ENCODE measurements around the gene CEP43.

The CEP43 gene

GRCh38 chr6:166969390-166970002 lies 29.7 kb upstream of the CEP43 start:
- DNase-seq: no peak

DNA sequence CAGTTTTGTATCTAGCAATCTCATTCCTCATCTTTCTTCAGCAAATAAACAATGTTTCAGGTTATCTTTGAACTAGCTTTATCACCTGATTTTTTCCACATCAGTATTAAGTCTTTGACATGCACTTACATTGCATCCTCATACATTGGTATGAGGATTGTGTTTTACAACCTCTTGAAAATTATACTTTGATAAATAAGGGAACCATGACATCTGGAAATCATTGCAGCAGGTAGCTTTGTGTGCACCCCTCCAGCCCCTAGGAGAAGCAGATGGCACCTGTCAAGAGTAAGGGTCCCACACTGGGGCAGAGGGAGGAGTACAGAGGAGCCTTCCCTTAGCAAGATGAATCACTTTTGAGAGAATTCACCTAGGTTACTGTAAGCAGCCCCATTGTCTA lies 29.1 kb upstream of the CEP43 start:
- DNase-seq: no peak

- DNase-seq: no peak
Measured at GRCh38 chr6:166970776-166971175, 28.4 kb upstream of the CEP43 start.

DNA sequence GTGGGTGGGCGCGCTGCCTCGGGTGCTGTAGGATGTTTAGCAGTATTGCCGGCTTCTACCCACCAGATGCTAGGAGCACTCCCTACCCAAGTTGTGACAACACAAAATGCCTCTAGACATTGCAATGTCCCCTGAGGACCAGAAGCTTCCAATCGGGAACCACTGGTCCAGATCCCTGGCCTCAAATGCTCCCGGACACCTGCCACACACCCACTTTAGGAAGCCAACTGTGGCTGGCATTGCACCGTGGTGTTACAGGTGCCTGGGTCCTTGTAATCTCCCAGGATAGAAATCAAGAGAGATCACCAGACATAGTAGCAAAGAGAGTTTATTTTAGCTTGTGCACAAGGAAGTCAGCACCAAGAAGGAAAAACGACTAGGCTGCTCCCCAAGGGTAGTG lies 27.9 kb upstream of the CEP43 start:
- DNase-seq: no peak

DNA sequence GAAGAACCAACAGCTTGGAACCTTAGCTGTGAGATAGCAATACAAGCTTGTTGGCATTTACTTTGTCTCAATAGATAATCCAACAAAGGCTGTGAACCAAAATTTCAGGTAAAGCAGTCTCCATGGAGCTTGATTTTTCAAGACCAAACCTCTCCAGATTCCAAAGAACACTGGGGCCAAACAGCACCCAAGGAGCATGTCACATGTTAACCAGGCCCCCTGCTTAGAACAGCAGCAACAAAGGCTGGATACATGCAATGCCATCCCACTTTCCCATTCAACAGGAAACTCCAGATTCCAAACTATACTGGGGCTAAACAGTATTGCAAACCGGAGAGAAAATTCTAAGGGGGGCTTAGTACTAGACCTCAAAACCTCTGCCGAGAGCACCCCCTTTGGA lies 27.1 kb upstream of the CEP43 start:
- DNase-seq: no peak

- no peak for DNase-seq
Measured at GRCh38 chr6:166976636-166977035, 22.6 kb upstream of the CEP43 start.

GRCh38 chr6:166977621-166978525 lies 21.3 kb upstream of the CEP43 start:
- no peak for DNase-seq

GRCh38 chr6:166980738-166981137 lies 18.5 kb upstream of the CEP43 start:
- no peak for DNase-seq

GRCh38 chr6:166987448-166987847 lies 11.7 kb upstream of the CEP43 start:
- DNase-seq: no peak

DNA sequence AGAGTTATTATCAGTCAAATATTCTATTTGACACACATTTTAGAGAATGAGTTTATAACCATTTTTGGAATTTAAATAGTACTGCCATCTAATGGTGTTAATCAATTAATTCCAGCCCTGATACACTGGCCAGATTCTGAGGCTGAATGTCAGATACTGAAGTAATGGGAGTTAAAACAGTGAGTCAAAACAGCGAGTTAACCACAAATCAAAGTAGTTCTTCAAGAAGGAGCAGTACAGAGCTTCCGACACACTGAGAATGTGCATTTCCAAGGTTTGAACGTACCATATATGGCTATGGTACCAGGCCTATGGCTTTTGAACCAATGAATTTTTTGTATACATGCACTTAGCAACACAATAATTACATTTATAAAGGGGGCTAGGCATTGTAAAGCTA lies 11.3 kb upstream of the CEP43 start:
- DNase-seq: no peak

DNA sequence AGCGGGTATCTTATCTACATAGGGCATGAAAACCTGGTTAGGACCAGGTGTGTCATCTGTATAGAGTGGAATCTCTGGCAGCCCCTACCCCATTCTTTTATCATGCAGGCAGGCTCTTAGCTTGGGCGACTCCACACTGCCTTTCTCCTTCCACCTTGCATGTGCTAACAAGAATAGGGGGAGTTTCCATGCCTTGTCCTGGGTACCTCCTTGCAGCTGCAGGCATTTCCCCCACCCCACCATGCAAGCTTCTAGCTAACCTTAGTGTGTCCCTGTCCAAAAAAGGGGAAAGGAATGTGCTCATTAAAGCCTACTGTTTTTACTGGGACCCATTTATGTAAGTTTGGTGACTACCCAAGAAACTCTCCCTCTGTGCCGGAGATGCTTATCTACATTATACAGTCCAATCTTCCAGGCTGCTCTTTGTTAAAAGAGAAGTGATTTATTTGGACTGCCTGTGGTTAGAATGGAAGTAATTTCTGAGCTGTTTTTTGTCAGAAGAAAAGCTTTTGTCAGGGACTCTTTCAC lies 10.5 kb upstream of the CEP43 start:
- DNase-seq: no peak

DNA sequence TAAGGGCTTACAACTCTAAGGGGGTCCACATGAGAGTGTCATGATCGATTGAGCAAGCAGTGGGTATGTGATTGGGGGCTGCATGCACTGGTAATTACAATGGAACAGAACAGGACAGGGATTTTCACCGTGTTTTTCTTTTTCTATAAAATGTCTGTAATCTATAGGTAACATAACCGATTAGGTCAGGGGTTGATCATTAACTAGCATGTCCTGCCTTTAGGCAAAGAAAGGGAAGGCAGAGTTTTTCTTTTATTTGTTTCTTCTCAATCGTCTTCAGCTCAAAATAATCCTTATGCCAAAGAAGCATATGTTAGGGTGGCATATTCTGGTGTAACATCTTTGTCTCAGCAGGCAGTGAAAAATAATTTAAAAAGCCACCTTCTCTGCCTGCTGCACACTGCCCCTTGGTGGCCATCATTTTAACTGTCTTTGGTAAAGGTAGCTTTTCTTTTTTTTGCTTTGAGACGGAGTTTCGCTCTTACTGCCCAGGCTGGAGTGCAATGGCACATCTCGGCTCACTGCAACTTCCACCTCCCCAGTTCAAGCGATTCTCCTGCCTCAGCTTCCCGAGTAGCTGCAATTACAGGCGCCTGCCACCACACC lies 9.7 kb upstream of the CEP43 start:
- DNase-seq: no peak

DNA sequence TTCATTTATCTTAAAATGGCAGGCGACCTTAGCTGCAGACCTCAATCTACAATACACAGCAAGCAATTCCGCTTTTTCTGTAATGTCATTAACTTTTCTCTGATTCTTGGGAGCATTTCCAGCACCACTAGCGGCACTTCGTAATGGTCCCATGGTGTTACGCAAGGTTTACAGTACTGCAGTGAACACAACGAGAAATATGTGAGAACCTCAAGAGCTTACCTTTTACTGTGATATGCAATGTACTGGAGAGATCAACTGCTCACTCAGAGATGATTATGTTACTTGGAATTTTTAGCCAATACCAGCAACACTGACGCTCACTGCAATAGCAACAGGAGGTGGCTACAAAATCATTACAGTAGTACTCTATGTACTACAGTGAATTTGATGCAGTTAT lies 2.8 kb upstream of the CEP43 start:
- no peak for DNase-seq

DNA sequence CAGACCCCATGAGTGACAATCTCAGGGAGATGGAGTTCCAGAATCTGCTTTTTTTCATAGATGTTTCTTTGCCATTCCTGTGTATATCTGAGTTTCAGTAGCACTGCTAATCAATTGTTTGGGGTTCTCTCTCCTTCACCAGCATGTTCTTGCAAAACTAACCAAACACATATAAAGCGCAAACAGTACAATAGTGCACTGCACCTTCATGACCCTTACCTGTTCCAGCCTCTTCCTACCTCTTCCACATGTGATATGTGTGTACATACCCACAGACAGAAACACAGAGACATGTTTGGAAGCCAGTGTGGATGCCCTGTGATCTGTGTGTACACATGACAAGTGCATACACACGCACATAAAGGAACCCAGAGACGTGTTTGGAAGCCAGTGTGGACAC lies 1.8 kb upstream of the CEP43 start:
- DNase-seq: no peak

DNA sequence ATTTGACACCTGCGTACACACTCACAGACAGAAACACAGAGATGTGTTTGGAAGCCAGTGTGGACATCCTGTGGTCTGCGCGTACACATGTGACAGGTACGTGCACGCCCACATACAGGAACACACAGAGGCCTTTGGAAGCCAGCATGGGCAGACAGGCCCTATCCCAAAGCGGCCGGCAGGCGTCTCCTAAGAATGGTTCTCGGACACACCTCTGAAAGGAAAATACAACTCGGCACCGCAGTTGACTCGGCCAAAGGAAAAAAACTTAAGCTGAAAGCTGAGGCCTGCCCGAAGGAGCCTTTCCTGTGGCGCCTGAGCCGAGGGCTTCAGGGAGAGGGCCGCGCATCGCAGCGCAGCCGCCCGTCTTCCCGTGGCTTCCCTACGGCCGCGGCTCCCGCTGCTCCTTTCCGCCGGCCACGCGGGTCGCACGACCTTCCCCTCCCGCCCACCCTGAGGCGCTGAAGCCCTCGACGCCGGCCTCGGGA lies 1.4 kb upstream of the CEP43 start:
- DNase-seq: peak; percentile 19

- no peak for DNase-seq
Measured at GRCh38 chr6:166998256-166999144, 697 bp upstream of the CEP43 start.

DNA sequence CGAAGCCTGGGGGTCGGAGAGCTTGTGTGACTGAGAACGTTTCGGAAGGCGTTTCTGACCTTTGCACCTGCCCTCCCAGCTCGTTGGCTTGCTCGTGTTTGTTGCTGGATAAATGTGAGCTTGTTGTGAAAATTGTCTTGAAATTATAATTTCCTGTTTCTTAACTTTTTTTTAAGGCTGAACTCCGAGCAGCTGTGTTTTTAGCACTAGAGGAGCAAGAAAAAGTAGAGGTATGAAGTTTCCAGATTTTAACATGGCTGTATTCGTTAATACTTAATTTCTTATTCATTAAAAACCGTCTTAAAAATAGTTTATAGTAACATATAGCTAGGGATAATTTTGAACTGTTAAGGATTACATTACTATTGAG lies 672 bp downstream of the CEP43 start:
- no peak for DNase-seq

GRCh38 chr6:167000759-167001158 lies 1.6 kb downstream of the CEP43 start:
- DNase-seq: no peak

GRCh38 chr6:167005350-167006159 lies 6.4 kb downstream of the CEP43 start:
- DNase-seq: no peak

DNA sequence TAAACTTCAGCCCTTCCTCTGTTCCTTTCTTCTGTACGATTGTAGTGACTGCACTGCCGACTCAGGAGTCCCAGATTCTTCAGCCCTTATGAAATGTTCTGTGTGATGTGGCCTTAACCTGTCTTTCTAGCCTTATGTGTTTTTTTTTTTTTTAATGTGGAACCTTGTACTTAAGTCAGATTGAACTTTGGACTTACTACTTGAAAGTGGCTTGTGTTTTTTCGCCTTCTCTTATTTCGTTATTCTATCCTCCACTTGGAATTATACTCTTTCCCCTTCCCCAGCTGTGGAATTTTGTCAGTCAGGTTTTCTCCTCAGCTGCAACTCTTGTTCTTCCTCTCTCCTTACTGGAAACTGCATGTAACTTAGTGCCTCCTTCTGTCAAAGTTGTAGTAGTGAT lies 8.8 kb downstream of the CEP43 start:
- no peak for DNase-seq

DNA sequence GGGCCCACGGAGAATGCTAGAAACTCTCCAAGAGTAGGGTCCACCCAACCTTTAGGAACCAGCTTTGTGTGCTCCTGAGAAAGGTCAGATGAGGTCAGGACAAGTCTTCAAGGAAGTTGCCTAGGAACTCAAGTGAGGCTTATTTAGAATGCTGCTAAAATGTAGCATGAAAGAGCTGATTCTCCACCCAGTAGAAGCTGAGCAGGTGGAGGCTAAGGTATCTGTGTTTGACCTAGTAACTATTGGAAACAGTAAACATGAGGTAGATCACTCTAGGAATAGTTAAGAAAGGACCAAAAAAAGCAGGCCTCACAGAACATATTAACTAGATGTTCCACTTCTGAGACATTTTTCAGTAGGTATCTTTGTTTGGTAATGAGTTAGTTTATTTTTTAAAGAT lies 13.9 kb downstream of the CEP43 start:
- DNase-seq: no peak

DNA sequence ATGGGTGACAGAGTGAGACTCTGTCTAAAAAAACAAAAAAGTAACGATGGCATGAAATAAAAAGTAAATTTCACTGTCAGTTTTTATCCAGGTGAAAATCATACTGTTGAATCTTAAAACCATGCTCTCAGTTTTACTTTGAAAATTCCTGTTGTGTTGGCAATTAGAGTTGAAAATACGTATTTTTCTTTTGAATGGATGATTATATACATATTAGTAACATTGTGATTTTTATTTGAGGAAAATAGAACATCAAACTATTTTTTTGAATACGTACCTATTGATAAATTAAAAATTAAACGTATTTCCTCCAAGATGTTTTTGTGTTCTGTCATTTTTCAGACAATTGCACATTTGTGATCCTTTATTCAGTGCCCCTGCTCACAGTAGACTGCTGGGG lies 14.7 kb downstream of the CEP43 start:
- DNase-seq: no peak
